DOHH2 (cell line): Measurements from ENCODE around the gene FARSA.

Source experiments
- EZH2phosphoT487 ChIP-seq: fragments of 200-600 bp; sonication (generic); IDR thresholded peaks from 2 replicates; pipeline ENCODE4 v1.6.1; 2017; ENCODE audit warnings: borderline replicate concordance, mild to moderate bottlenecking, antibody characterized with exemption, low read length, moderate library complexity, mixed read lengths
- TF ChIP-seq, protein P1 (sequence below): fragments of 200-600 bp; sonication (generic); IDR thresholded peaks from one replicate; pipeline ENCODE4 v1.5.1; 2014; ENCODE audit warnings: antibody characterized with exemption, mild to moderate bottlenecking, low read depth, low read length; ENCODE audit not compliant: poor library complexity, severe bottlenecking

- TF ChIP-seq, protein P1, sequence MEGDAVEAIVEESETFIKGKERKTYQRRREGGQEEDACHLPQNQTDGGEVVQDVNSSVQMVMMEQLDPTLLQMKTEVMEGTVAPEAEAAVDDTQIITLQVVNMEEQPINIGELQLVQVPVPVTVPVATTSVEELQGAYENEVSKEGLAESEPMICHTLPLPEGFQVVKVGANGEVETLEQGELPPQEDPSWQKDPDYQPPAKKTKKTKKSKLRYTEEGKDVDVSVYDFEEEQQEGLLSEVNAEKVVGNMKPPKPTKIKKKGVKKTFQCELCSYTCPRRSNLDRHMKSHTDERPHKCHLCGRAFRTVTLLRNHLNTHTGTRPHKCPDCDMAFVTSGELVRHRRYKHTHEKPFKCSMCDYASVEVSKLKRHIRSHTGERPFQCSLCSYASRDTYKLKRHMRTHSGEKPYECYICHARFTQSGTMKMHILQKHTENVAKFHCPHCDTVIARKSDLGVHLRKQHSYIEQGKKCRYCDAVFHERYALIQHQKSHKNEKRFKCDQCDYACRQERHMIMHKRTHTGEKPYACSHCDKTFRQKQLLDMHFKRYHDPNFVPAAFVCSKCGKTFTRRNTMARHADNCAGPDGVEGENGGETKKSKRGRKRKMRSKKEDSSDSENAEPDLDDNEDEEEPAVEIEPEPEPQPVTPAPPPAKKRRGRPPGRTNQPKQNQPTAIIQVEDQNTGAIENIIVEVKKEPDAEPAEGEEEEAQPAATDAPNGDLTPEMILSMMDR: no peak
- no peak for TF ChIP-seq EZH2phosphoT487
Measured at GRCh38 chr19:12907166-12907565, 26.3 kb downstream of the FARSA start.
